SK-N-SH treated with all-trans-retinoic acid at 6 μM for 48 hours (cell line): ENCODE measurements around the gene PLPPR5.

Source experiments
- ATAC-seq: fragments of 200-7000 bp; cut with Tn5 transposase; 3 replicates; pipeline ENCODE4 v1.9.1; 2020; ENCODE audit warnings: mild to moderate bottlenecking, moderate library complexity
- ARNTL ChIP-seq: fragments of 450-650 bp; formaldehyde crosslinking; IDR thresholded peaks from 2 replicates; pipeline ENCODE4 v1.5.0; 2020; ENCODE audit warnings: low read depth, mild to moderate bottlenecking, moderate library complexity, borderline replicate concordance
- BACH2 ChIP-seq: fragments of 250-450 bp; sonication (Bioruptor Pico); IDR thresholded peaks from 2 replicates; pipeline ENCODE4 v1.9.0; 2021; ENCODE audit warnings: mild to moderate bottlenecking, borderline replicate concordance
- CSRNP3 ChIP-seq: fragments of 250-450 bp; sonication (Bioruptor Pico); IDR thresholded peaks from 2 replicates; pipeline ENCODE4 v1.5.1; 2021; ENCODE audit warnings: mild to moderate bottlenecking, moderate library complexity
- ESRRG ChIP-seq: fragments of 250-450 bp; sonication (Bioruptor Pico); IDR thresholded peaks from 2 replicates; pipeline ENCODE4 v1.6.1; 2021; ENCODE audit warnings: mild to moderate bottlenecking
- GLIS3 ChIP-seq: fragments of 250-450 bp; sonication (Bioruptor Pico); IDR thresholded peaks from 2 replicates; pipeline ENCODE4 v1.5.0; 2020; ENCODE audit warnings: mild to moderate bottlenecking, moderate library complexity
- ISL1 ChIP-seq: fragments of 250-450 bp; sonication (Bioruptor Pico); IDR thresholded peaks from 2 replicates; pipeline ENCODE4 v2.1.2; 2022; ENCODE audit warnings: mild to moderate bottlenecking, moderate library complexity
- OSR1 ChIP-seq: fragments of 250-450 bp; sonication (Bioruptor Pico); IDR thresholded peaks from 2 replicates; pipeline ENCODE4 v1.8.0; 2022; ENCODE audit warnings: moderate library complexity, mild to moderate bottlenecking, inconsistent platforms
- RARB ChIP-seq: fragments of 250-450 bp; sonication (Bioruptor Pico); IDR thresholded peaks from 2 replicates; pipeline ENCODE4 v1.8.0; 2021; ENCODE audit warnings: mild to moderate bottlenecking, moderate library complexity
- SNAI2 ChIP-seq: fragments of 250-450 bp; sonication (Bioruptor Pico); IDR thresholded peaks from 2 replicates; pipeline ENCODE4 v1.5.0; 2020; ENCODE audit warnings: mild to moderate bottlenecking, moderate library complexity
- TCF4 ChIP-seq: fragments of 250-450 bp; sonication (Bioruptor Pico); IDR thresholded peaks from 2 replicates; pipeline ENCODE4 v1.8.0; 2021; ENCODE audit warnings: mild to moderate bottlenecking, moderate library complexity, borderline replicate concordance
- TOX ChIP-seq: fragments of 250-450 bp; sonication (Bioruptor Pico); IDR thresholded peaks from 2 replicates; pipeline ENCODE4 v1.8.0; 2021; ENCODE audit warnings: mild to moderate bottlenecking, moderate library complexity, borderline replicate concordance
- TSHZ2 ChIP-seq: fragments of 250-450 bp; sonication (Bioruptor Pico); IDR thresholded peaks from 2 replicates; pipeline ENCODE4 v1.5.0; 2020; ENCODE audit warnings: mild to moderate bottlenecking, moderate library complexity
- ZC3H10 ChIP-seq: fragments of 250-450 bp; sonication (Bioruptor Pico); IDR thresholded peaks from 2 replicates; pipeline ENCODE4 v1.5.1; 2021; ENCODE audit warnings: mild to moderate bottlenecking, moderate library complexity
- ZFP3 ChIP-seq: fragments of 250-450 bp; sonication (Bioruptor Pico); IDR thresholded peaks from 2 replicates; pipeline ENCODE4 v1.5.0; 2020; ENCODE audit warnings: mild to moderate bottlenecking, moderate library complexity
- ZNF565 ChIP-seq: fragments of 450-650 bp; formaldehyde crosslinking; conservative IDR thresholded peaks from 2 replicates; pipeline ENCODE4 v1.5.0; 2020; ENCODE audit warnings: low read depth, mild to moderate bottlenecking, moderate library complexity
- ZNF8 ChIP-seq: fragments of 450-650 bp; formaldehyde crosslinking; IDR thresholded peaks from 2 replicates; pipeline ENCODE4 v1.5.0; 2020; ENCODE audit warnings: mild to moderate bottlenecking, moderate library complexity
- TF ChIP-seq, protein P1 (sequence below): fragments of 250-450 bp; sonication (Bioruptor Pico); IDR thresholded peaks from 2 replicates; pipeline ENCODE4 v1.8.0; 2020; ENCODE audit warnings: mild to moderate bottlenecking, moderate library complexity, borderline replicate concordance
- TF ChIP-seq, protein P2 (sequence below): fragments of 250-450 bp; sonication (Bioruptor Pico); IDR thresholded peaks from 2 replicates; pipeline ENCODE4 v1.5.1; 2020; ENCODE audit warnings: low read depth, mild to moderate bottlenecking, moderate library complexity

PLPPR5 gene

GRCh38 chr1:98865796-98866195 lies 138.9 kb downstream of the PLPPR5 start:
- ATAC-seq: no peak
- no peak for TF ChIP-seq SNAI2
- TF ChIP-seq GLIS3 (CRISPR knock-in tag): no peak
- TF ChIP-seq BACH2 (CRISPR knock-in tag): no peak
- no peak for TF ChIP-seq CSRNP3 (CRISPR knock-in tag)
- no peak for TF ChIP-seq ZNF8 (CRISPR knock-in tag)
- no peak for TF ChIP-seq ZNF565 (CRISPR knock-in tag)
- no peak for TF ChIP-seq TSHZ2 (CRISPR knock-in tag)
- TF ChIP-seq, protein P1, sequence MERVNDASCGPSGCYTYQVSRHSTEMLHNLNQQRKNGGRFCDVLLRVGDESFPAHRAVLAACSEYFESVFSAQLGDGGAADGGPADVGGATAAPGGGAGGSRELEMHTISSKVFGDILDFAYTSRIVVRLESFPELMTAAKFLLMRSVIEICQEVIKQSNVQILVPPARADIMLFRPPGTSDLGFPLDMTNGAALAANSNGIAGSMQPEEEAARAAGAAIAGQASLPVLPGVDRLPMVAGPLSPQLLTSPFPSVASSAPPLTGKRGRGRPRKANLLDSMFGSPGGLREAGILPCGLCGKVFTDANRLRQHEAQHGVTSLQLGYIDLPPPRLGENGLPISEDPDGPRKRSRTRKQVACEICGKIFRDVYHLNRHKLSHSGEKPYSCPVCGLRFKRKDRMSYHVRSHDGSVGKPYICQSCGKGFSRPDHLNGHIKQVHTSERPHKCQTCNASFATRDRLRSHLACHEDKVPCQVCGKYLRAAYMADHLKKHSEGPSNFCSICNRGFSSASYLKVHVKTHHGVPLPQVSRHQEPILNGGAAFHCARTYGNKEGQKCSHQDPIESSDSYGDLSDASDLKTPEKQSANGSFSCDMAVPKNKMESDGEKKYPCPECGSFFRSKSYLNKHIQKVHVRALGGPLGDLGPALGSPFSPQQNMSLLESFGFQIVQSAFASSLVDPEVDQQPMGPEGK (CRISPR knock-in tag): no peak
- no peak for TF ChIP-seq OSR1 (CRISPR knock-in tag)
- no peak for TF ChIP-seq ESRRG
- no peak for TF ChIP-seq ZFP3 (CRISPR knock-in tag)
- TF ChIP-seq ISL1: no peak

- TF ChIP-seq TSHZ2 (CRISPR knock-in tag) (no peak), ZC3H10 (no peak), RARB (CRISPR knock-in tag) (no peak), SNAI2 (no peak), TOX (CRISPR knock-in tag) (no peak), ZNF565 (CRISPR knock-in tag) (no peak), OSR1 (CRISPR knock-in tag) (no peak), ARNTL (CRISPR knock-in tag) (no peak), BACH2 (CRISPR knock-in tag) (no peak), ISL1 (no peak), TCF4 (CRISPR knock-in tag) (no peak)
- TF ChIP-seq, protein P2, sequence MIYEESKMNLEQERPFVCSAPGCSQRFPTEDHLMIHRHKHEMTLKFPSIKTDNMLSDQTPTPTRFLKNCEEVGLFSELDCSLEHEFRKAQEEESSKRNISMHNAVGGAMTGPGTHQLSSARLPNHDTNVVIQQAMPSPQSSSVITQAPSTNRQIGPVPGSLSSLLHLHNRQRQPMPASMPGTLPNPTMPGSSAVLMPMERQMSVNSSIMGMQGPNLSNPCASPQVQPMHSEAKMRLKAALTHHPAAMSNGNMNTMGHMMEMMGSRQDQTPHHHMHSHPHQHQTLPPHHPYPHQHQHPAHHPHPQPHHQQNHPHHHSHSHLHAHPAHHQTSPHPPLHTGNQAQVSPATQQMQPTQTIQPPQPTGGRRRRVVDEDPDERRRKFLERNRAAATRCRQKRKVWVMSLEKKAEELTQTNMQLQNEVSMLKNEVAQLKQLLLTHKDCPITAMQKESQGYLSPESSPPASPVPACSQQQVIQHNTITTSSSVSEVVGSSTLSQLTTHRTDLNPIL (CRISPR knock-in tag): no peak
- TF ChIP-seq, protein P1 (CRISPR knock-in tag): no peak
- no peak for ATAC-seq
Observed at GRCh38 chr1:98860329-98860728, 144.3 kb downstream of the PLPPR5 start.
